GM18951 (cell line): ENCODE data around the gene ERP29.
"Not testable (repeated sequence)": the region's sequence is repeated elsewhere in the genome, so short reads cannot be mapped to it uniquely, and the experiment has no call there.

ENCODE experiments used
- POLR2A ChIP-seq: IDR thresholded peaks from 4 replicates; pipeline ENCODE4 v1.6.1; 2011; ENCODE audit warnings: mild to moderate bottlenecking; ENCODE audit not compliant: insufficient read length, insufficient read depth; ENCODE audit errors: extremely low read depth
- in situ Hi-C: fragments of 300-500 bp; cut with MboI; formaldehyde crosslinking; loops from one replicate; pipeline ENCODE4 v1.12.0; 2022; ENCODE audit warnings: low sequenced_read_pairs, mixed read lengths, inconsistent platforms; ENCODE audit not compliant: unreplicated experiment

The ERP29 gene

GRCh38 chr12:111993292-111994150 is 19.7 kb upstream of the ERP29 start:
- no peak for TF ChIP-seq POLR2A
- in situ Hi-C loops = no loop called here

GRCh38 chr12:111994211-111995111 is 18.8 kb upstream of the ERP29 start:
- in situ Hi-C loops = not testable (repeated sequence)

DNA sequence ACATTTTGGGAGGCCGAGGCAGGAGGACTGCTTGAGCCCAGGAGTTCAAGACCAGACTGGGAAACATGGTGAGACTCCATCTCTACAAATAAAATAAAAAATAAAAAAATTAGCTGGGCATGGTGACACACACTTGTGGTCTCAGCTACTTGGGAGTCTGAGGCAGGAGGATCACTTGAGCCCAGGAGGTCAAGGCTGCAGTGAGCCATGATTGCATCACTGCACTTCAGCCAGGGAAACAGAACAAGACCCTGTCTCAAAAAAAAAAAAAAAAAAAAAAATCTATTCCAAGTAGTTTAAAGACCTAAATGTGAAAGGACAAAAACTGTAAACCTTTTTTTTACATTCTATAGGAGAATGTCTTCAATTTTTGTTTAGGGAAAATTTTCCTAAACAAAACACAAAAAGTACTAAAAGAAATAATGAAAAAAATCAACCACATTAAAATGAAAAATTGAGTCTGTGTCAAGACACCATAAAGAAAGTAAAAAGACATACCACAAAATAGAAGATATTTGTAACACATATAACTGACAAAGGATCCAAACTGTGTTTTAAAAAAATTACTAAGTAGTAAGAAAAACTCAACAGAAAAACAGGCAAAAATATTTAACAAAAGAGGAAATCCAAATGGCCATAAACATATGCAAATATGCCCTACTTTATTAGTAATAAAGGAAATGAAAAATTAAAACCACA is 17.3 kb upstream of the ERP29 start:
- in situ Hi-C loops = no loop called here
- no peak for TF ChIP-seq POLR2A

DNA sequence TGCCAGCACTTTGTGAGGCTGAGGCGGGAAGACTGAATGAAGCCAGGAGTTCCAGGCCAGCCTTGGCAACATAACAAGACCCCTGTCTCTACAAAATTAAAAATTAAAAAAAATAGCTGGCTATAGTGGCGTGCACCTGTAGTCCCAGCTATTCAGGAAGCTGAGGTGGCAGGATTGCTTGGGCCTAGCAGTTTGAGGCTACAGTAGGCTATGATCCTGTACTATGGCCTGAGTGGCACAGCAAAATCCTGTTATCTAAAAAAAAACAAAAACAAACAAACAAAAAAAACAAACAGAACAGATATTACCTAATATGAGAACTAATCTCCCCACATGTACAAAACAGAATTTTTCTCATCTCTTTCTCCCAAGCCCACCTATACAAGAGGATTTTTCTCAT is 15.9 kb upstream of the ERP29 start:
- in situ Hi-C loops = no loop called here
- no peak for TF ChIP-seq POLR2A

GRCh38 chr12:111998015-111998414 is 15.2 kb upstream of the ERP29 start:
- in situ Hi-C loops = no loop called here
- TF ChIP-seq POLR2A = no peak

- in situ Hi-C loops = not testable (repeated sequence)
These were observed 14.1 kb upstream of the ERP29 start for GRCh38 chr12:111999129-111999528.

DNA sequence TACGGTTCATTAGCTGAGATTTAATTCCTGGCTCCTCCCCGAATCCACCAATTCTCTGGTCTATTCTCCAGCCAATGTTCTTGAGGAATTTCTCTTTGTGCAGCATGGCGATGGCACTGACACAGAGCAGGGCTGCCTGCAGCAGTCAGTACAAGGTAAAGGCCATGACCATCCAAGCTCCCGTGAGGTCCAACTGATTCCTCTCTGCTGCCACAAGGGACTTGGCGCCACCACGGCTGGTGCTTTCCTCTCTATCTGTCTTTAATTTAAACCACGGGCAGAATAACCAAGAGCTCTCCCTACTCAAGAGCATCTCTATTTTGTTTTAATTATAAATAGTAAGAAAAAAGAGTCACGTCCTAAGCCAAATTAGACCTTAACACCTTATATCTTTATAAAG is 12.4 kb upstream of the ERP29 start:
- TF ChIP-seq POLR2A = no peak
- in situ Hi-C loops = no loop called here

GRCh38 chr12:112001576-112001975 is 11.7 kb upstream of the ERP29 start:
- in situ Hi-C loops = no loop called here
- no peak for TF ChIP-seq POLR2A

DNA sequence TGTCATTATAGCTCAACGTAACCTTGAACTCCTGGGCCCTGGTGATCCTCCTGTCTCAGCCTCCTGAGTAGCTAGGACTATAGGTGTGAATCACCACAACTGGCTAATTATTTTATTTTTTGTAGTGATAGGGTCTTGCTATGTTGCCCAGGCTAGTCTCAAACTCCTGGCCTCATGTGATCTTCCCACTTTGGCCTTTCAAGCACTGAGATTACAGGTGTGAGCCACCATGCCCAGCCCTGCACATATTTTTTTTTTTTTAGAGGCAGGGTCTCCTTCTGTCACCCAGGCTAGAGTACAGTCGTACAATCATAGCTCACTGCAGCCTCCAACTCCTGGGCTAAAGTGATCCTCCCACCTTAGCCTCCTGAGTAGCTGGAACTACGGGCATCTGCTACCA is 9.2 kb upstream of the ERP29 start:
- in situ Hi-C loops = no loop called here
- TF ChIP-seq POLR2A = no peak

DNA sequence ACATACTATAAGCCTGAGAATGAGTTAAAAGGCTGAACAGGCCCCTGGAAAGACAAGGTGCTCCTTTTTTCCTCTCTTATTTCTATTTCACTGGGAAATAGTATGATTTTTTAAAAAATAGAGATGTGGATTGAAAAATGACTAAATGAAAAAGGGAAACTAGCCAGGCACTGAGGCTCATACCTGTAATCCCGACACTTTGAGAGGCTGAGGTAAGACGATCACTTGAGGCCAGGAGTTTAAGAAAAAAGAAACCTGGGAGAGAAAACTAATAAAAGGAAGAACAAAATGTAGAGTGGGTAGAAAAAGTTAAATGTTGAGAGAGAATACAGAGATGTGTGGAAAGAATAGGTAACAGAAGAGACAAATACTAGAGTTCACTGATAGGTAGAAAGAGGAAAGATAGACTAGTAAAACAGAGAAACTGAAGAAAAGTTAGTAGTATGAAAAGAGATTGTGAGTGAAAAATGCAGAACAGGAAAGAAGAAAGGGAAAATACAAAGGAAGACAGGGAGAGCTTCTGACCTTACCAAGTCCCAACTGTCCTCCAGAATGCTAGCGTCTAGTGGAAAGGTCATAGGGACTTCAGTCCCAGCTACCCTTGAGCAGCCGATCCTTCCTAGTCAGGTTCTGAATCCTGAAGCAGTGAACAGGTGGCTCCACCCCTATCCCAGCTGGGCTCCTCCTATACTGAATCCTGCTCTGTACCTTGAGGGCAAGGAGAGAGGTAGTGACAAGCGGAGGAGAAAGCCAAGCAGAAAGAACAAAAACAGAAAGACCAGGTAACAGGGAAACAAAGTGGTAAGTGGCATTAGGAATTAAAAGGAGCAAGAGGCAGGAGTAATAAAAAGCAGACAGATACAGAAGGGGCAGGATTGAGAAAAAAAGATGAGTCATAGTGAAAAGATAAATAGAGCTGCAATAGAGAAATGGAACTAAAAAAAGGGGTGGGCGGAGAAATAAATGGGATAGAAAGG is 7.5 kb upstream of the ERP29 start:
- TF ChIP-seq POLR2A = no peak
- in situ Hi-C loops = no loop called here

- TF ChIP-seq POLR2A = no peak
- in situ Hi-C loops = no loop called here
These were observed 5.3 kb upstream of the ERP29 start for GRCh38 chr12:112007945-112008344.

- TF ChIP-seq POLR2A = no peak
- in situ Hi-C loops = no loop called here
These were observed 4.3 kb upstream of the ERP29 start for GRCh38 chr12:112008918-112009317.

DNA sequence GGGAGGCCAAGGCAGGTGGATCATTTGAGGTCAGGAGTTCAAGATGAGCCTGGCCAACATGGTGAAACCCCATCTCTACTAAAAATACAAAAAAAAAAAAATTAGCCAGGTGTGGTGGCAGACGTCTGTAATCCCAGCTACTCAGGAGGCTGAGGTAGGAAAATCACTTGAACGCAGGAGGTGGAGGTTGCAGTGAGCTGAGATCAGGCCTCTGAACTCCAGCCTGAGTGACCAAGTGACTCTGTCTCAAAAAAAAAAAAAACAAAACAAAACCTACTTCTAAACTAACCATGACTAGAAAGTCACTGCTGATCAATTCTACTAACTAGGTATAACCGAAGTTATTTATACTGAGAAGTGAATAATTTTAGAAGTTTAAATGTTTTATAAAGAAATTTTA is 3.6 kb upstream of the ERP29 start:
- in situ Hi-C loops = not testable (repeated sequence)
